NCI-H128 (cell line): ENCODE measurements around the gene ELF3.
"Not testable (repeated sequence)": the region's sequence is repeated elsewhere in the genome, so short reads cannot be mapped to it uniquely, and the experiment has no call there.

Source experiments
- DNase-seq: peaks from one replicate; lab custom pipeline; 2025; ENCODE audit not compliant: unreplicated experiment; lab: John Stamatoyannopoulos, UW

Gene ELF3

DNA sequence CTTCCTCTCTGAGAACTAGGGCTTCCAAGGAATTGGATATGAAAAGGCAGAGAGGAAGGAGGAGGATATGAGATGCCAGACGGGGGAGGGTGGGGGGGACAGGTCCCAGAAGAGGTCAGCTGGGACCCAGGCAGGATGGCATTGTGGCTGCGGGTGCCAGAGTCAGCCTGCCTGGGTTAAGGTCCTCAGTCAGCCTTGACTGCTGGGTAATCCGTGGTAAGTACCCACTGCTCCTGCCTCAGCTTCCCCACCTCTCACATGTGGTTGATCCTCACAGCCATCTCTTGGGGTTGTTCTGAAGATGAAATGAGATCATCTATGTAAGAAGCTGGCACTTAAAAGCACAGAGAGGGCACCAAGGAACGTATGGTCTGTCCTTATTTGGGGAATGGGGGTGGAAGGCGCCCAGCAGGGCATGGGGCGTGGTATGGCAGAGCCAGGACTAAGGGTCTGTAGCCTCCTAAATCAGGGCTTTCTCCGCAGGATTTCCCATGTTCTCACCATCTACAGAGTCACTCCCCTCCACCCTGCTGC, 23.8 kb downstream of the ELF3 start:
- DNase-seq, result no peak

DNA sequence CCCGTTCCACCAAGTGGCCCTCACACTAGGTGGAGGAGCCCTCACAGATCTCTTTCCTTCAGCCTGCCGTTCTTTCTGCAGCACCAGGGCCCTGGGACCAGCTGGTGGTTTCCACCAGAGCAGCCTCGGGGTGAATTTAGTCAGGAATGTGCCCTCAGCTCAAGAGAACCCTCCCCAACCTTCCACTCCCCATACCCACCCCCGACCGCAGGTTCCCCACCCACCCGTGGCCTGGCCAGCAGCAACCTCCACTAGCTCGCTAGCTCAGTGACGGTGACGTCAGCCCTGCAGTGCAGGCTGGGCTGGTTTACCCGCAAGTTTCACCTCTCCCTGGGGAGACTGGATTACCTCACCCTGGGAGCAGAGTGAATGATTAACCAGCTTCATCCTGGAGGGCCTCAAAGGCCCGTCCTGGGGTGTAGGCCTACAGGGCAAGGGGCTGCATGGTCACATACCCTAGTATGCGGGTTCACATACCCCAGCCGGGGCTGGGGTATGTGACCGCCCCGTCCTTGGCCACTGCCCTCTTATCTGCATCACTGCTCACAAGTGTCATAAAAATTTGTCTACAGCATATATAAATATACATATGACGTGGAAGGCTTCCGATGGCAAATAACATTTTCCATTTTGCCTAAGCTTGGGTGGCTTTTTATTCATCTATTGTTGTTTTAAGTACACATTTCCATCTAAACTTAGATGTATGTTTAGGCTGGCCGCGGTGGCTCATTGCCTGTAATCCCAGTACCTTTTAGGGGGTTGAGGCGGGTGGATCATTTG, 24.5 kb downstream of the ELF3 start:
- DNase-seq, result no peak

DNA sequence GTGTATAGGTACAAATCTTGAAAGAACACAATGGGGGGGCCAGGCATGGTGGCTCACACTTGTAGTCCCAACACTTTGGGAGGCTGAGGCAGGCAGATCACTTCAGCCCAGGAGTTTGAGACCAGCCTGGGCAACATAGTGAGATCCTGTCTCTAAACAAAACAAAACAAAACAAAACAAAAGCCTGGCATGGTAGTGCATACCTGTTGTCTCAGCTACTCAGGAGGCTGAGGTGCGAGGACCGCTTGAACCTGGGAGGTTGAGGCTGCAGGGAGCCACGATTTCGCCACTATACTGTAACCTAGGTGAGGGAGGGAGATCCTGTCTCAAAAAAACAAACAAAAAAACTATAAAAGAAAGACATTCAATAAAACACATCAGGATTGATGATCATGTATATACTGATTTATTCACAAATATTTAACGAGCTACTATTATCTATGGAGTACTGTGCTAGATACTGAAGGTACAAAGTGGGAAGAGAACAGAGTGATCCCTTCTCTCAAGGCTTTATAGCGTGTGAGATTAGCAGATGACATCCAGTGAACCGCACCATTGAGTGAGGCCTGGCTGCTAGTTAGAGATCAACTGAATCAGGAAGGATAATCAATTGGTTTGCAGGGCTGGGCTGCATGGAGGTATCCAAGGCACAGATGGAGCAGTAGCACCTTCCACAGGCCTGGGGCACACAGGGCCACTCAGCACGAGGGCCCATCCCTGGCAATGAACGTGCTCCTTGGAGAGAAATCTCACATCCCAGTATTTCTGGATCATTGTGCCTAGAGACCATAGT, 26.4 kb downstream of the ELF3 start:
- DNase-seq, result no peak

DNA sequence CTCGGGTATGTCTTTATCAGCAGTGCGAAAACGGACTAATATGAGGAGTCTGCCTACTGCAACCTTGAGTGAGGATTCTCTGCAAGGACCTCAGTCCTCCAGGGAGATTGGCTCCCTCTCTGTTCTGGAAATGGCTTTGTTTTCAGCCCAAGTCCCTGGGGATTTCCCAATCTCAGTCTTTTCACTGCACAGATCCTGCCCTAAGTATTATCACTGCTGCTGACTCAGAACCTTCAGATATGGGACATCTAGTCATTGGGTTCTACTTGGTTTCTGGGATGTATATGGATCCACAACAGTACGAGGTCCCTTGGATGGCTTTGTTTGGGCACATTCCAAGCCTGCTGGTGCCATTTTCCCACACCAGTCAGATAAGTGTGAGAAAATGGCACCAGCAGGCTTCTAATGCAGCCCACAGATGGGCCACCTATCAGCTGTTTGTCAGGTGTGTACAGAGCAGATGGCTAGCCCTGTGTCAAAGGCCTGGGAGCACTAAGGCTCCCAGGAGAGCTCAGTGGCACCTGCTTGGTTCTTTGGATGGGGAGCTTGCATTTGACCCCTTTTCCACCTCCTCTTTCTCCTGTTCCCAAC, 27.4 kb downstream of the ELF3 start:
- DNase-seq, result no peak

DNA sequence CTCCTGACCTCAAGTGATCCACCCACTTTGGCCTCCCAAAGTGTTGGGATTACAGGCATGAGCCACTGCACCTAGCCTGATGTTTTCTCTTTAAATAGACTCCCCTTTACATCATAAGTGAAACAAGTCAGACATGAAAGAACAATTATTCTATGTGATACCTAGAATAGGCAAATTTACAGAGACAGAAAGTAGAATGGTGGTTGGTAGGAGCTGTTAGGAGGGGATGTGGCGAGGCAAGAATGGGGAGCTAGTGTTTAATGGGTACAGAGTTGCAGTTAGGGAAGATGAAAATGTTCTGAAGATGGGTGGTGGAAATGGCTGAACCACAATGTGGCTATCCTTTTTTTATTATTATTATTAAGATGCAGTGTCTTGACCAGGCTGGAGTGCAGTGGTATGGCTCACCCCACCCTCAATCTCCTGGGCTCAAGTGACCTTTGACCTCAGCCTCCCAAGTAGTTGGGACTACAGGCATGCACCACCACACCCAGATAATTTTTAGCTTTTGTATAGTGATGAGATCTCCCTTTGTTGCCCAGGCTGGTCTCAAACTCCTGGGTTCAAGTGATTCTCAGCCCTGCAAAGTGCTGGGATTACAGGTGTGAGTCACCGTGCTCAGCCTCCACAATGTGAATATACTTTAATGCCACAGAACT, 28.4 kb downstream of the ELF3 start:
- DNase-seq, result no peak

DNA sequence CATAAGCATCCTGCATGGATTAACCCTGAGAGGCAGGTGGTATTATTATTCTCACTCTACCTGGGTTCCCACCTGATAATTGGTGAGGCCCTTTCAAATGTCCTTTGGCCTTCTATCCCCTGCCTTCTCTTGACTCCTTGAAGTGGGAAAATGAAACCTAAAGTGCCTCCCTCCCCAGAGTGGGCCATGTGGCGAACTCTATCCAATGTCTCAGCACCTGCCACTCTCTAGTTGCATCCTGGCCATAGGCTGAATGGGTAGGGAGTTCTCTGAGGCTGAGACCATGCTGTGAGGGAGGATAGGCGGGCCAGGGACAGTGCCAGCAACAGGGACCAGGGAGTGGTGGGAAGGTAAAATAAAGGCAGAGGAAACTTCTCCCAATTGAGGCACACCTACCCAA, 35.3 kb downstream of the ELF3 start:
- no peak for DNase-seq

DNA sequence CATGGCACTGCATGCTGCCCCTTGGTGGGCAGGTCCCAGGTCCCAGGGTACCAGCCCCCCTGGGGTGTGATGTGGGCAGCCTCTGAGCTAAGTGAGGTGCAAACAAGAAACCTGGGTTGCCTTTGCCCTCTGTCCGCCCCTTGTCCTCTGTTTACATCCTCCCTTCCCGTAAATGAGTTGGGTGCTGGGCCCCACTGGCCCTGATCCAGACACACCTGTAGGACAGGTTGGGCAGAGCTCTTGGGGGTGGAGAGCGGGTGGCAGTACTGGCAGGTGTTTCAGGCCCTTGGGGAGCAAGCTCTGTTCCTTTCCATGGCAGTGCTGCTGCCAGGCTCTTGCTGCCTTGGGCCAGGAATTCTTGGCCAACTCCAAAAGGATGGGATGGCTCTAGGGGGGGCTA, 35.8 kb downstream of the ELF3 start:
- DNase-seq, result no peak

DNA sequence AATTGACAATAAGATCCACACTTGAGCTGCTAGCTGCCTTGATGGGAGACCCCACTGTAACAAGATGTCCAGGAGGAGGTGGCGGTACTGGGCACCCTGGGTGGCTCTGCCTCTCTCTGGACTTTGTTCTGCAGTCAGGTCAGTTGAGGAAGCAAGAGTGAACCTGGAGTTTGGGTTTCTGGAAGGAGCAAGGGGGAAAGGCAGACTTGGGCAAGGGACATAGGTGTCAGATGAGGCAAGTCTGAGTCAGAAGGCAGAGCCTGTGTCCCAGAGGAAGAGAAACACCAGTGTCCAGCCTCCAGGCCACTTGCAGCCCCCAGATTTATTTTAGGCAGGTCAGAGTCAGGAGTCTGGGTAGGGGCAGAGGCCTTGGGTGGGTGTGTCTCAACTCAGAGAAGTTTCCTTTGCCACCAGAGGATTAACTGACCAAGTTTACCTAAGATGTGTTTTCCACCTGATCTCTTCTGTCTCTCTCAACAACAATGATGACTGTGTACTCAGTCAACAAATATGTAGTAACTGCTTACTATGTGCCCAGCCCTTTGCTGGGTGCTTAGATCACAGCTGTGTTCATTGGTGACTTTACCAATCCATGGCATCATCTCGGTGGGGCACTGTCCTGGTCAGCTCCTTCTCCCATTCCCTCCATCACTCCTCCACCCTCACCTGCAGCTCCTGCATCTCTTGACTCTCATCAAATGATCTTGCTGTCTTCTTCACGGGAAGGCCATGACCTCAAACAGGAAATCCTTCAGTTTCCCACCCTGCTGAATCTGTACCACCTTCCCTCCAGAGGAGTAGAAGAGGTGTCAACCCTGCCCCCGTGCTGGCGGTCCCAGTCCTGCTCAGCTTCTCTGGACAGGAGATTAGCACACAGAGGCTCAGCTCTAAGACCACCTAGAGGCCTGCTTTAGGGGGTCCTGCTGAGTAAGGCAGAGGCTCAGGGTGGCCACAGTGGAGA, 36.6 kb downstream of the ELF3 start:
- no peak for DNase-seq

DNA sequence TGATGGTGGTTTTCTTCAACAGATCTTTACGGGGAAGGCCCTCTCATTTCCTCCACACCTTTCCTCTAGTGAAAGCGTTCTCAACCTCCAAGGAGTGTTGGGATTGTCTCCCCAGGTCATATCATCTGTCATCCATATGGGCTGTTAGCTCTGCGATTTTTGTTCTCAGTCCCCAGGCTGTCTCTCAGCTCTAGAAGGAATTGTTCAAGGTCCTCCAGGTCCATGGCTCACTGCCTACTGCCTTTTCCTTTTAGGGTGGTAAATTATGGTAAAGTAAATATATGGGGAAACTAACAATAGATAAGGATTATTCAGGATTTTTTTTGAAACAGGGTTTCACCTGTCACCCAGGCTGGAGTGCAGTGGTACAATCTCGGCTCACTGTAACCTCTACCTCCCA, 37.6 kb downstream of the ELF3 start:
- no peak for DNase-seq

DNA sequence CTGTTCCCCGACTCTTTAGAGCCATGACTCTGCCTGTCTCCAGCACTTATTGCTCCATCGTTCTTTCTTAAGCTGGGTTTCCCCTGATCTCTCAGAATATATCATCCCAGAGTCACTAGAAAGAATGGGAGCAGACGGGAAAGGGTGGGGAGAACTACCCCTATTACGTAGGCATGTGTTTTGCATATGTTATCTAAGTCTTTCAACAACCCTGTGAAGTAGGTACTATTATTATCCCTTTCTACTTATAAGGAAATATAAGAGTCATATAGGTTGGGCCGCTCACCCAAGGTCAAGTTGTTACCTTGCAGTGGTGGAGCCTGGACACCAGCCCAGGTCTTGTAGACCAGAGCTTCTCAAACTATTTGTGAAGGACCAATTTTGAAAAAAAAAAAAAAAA, 38.7 kb downstream of the ELF3 start:
- no peak for DNase-seq

DNA sequence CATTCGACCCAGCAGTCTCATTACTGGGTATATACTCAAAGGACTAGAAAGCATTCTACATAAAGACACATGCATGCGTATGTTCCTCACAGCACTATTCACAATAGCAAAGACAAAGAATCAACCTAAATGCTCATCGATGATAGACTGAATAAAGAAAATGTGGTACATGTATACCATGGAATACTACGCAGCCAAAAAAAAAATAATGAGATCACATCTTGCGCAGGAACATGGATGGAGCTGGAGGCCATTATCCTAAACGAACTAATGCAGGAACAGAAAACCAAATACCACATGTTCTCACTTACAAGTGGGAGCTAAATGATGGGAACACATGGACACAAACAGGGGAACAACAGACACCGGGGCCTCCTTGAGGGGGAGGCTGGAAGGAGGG, 43.7 kb downstream of the ELF3 start:
- no peak for DNase-seq

DNA sequence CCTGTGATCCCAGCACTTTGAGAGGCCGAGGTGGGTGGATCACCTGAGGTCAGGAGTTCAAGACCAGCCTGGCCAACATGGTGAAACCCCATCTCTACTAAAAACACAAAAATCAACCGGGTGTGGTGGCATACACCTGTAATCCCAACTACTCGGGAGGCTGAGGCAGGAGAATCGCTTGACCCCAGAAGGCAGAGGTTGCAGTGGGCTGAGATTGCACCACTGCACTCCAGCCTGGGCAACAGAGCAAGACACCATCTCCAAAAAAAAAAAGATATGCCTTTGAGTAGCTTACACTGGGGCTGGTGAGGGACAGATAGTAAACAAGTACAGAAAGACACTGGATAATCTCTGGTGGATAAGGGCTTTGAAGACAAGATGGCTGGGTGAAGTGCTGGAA, 44.3 kb downstream of the ELF3 start:
- not testable (repeated sequence) for DNase-seq

DNA sequence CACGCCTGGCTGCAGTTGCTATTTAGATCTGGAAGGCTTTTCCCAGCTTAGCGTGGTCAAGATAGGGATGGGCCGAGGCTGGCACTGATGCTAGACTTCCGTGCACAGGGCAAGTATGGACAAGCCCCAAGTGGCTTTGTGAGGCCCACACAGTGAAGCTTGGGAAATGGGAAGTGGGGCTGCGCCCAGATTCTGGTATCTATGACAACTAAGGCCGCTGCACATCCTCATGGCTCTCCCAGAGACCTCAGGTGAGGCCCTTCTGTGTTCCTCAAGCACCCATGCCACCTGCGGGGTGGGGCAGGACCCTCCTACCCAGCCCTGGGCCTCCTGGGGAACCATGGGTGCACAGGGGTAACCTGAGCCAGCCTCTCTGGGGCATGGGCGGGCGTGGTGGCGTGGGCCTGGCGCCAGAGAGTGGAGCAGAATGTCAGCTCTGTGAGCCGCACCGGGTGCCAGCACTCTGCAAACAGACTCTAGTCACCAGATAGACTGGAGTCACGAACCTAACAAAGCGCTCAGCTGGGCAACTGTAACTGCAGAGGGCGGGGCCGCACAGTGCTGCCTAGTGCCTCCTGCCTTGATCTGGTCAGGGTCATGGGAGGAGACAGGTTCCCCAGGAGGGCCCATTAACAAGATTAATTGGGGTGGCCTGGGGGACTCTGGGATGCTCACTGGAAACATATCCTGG, 46.4 kb downstream of the ELF3 start:
- DNase-seq, result peak; percentile 61

DNA sequence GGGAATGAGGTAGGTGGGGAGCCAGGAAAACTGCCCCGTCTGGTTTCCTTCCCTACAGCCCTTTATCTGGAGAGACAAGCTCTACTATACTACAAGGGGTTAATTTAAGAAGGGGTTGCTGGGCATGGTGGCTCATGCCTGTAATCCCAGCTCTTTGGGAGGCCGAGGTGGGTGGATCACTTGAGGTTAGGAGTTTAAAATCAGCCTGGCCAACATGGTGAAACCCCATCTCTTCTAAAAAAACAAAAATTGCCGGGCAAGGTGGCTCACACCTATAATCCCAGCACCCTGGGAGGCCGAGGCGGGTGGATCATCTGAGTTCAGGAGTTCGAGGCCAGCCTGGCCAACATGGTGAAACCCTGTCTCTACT, 46.9 kb downstream of the ELF3 start:
- not testable (repeated sequence) for DNase-seq

DNA sequence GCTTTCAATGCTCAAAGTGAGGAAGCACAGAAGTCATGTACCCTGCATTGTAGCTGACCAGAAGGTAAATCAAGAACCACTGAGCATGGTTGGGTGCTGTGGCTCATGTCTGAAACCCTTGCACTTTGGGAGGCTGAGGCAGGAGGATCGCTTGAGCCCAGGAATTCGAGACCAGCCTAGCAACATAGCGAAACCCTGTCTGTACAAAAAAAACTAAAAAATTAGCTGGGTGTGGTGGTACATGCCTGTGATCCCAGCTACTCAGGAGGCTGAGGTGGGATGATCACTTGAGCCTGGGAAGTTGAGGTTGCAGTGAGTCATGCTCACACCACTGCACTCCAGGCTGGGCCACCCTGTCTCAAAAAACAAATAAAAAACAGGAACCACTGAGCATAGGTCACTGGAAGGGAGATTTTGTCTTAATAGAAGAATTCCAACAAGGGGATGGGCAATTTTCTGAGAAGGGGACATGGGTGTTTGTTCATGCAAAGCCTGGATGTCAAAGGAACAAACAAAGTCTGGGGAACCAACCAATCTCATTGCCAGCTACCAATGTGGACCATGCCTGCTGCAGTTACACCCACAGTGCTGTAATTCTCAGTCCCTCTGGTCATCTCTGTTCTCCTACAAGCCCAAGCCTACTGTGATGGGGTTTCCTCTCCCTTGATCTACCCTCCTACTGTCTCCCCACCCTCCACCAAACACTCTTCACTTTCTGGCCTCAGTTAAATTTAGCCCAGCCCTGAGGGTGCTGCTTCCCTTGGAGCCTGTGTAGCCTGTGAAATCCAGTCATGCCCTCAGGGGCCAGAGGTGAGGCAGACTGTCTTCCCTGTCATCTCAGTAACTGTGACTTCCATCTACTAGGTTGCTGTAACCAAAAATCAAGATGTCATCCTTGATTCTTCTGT, 47.9 kb downstream of the ELF3 start:
- no peak for DNase-seq

DNA sequence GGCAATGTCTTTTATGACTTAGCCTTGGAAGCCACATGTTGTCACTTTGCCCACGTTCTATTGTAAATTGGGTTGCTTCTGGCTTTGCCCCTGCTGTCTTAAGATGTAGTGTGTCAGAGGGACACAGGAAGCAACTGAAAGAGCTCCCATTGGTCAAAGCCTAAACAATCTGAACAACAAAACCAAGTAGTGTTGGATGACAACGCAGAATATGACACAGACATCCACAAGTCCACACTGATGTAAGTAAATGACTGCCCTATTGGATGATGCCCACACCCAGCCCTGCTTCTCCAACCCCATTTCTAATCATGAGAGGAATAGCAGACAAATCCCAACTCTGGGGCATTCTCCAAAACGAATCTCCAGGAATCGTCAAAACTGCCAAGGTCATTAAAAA, 50.7 kb downstream of the ELF3 start:
- no peak for DNase-seq

DNA sequence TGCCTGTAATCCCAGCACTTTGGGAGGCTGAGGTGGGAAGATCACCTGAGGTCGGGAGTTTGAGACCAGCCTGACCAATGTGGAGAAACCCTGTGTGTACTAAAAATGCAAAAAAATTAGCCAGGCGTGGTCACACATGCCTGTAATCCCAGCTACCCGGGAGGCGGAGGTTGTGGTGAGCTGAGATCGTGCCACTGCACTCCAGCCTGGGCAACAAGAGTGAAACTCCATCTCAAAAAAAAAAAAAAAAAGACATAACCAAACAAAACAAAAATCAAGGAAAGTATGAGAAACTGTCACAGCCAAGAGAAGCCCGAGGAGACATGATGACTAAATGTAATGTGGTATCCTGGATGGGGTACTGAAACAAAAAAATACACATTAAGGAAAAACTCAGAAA, 51.4 kb downstream of the ELF3 start:
- not testable (repeated sequence) for DNase-seq

DNA sequence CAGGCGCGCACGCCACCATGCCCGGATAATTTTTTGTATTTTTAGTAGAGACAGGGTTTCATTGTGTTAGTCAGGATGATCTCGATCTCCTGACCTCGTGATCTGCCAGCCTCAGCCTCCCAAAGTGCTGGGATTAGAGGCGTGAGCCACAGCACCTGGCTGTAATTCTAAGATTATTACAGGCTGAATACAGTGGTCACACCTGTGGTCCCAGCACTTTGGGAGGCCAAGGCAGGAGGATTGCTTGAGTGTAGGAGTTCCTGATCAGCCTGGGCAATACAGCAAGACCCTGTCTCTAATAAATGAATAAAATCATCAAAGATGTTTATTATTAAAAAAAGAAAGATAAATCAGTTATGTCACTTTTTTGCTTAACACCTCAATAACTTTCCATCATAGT, 52.2 kb downstream of the ELF3 start:
- not testable (repeated sequence) for DNase-seq

DNA sequence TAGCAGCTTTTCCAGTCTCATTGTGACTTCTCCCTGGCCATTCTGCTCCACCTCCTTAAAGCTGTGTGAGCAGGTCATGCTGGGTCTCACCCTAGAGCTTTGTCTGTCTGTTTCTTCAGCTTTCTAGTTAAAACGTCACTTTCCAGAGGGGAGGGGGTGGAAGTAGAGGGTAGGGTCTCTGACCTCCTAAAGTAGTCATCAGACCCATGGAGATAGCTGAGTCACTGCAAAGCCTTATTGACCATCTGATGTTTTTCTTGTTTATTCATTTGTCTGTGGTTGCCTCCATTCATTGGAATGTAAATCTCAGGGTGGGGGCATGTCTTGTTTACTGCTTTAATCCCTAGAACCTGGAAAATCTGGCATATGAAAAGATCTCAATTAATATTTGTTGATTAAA, 52.7 kb downstream of the ELF3 start:
- no peak for DNase-seq
